Measurements from ENCODE around the gene MRTO4.

GRCh38 chr1:19213580-19213979 is 38.0 kb upstream of the MRTO4 start:
- no peak for TF ChIP-seq POLR2A (IDR thresholded peaks at IDR 0.05; ENCODE audit: low read length)
- TF ChIP-seq GATA1 (IDR thresholded peaks at IDR 0.05; ENCODE audit: low read depth, low read length), result no peak
